ENCODE data around the gene TEX29. TPM values are rescaled to one million over a fixed set of nuclear protein-coding genes. Genes with fewer than 3 reads are reported as not detected.

The TEX29 gene
- total RNA-seq, 1 experiment from 2014 or later = 0.33 TPM

- no peak overlapping the region for H2BK5ac ChIP-seq (ENCODE audit: insufficient read length, low read length)
- no peak overlapping the region for H2BK20ac ChIP-seq (ENCODE audit: low read depth, low read length, poor library complexity, severe bottlenecking)
- no peaks in the 10 kb centered on the region for H3K79me1 ChIP-seq (ENCODE audit: insufficient read depth, low read depth, low read length, poor library complexity, severe bottlenecking)
- no peaks in the 10 kb centered on the region for H3K79me2 ChIP-seq (ENCODE audit: insufficient read depth, low read length)
- peaks cover 0 to 10% (median 3%) of the 10 kb centered on the region in 3 experiments; a peak in 4 of 7 replicates for H3K36me3 Mint-ChIP-seq (ENCODE audit: insufficient read depth in 1 of 3, low read depth in 3 of 3)
- H2AFZ ChIP-seq (ENCODE audit: low read length) = no peak overlapping the region
- no peak overlapping the region for H3K14ac ChIP-seq (ENCODE audit: insufficient read depth, low read length)
- H3K4me3 Mint-ChIP-seq = no peak overlapping the region
- H3K4ac ChIP-seq (ENCODE audit: low read depth, low read length) = no peak overlapping the region
- H3K27me3 Mint-ChIP-seq (ENCODE audit: low read depth) = no peaks in the 10 kb centered on the region
- H3K9ac ChIP-seq (ENCODE audit: extremely low read depth, insufficient read length, low read length) = no peak overlapping the region
- no peak overlapping the region for H2BK120ac ChIP-seq (ENCODE audit: low read depth, low read length, poor library complexity, severe bottlenecking)
- no peaks in the 10 kb centered on the region for H3K9me3 ChIP-seq (ENCODE audit: control insufficient read depth, low read depth, low read length)
- no peaks in the 10 kb centered on the region for H3K27me3 ChIP-seq (ENCODE audit: insufficient read depth, low read length)
- no peak overlapping the region for H3K4me2 ChIP-seq (ENCODE audit: insufficient read depth, insufficient read length, low read length)
- no CpG with 5 or more reads among the region's 5 CpGs for WGBS (ENCODE audit: extremely low coverage, insufficient read length, low lambda C conversion rate)
- no peak overlapping the region for H2BK15ac ChIP-seq (ENCODE audit: low read depth, low read length)
- H3K18ac ChIP-seq (ENCODE audit: insufficient read length, low read depth, low read length) = no peak overlapping the region
- TF ChIP-seq CTCF (conservative IDR thresholded peaks at IDR 0.05) = no peak
- H3K9me3 Mint-ChIP-seq = peaks cover 11 to 14% of the 10 kb centered on the region in 2 experiments; a peak in 4 of 5 replicates
- H3K27ac ChIP-seq (ENCODE audit: insufficient read length, low read depth, low read length) = no peak overlapping the region
- H3K27ac Mint-ChIP-seq = peak overlapping the region in 1 of 3 experiments; percentile 70; a peak in 1 of 7 replicates
- H4K91ac ChIP-seq (ENCODE audit: insufficient read length, low read depth, low read length) = no peak overlapping the region
- H3K56ac ChIP-seq (ENCODE audit: insufficient read length, low read depth, low read length) = no peak overlapping the region
- no peaks in the 10 kb centered on the region for H3K23me2 ChIP-seq (ENCODE audit: insufficient read length, low read depth, low read length, poor library complexity, severe bottlenecking)
- H2BK12ac ChIP-seq (ENCODE audit: insufficient read length, low read depth, low read length) = no peak overlapping the region
- no peaks in the 10 kb centered on the region; the same call in 1 of the 2 replicates for H3K4me1 ChIP-seq (ENCODE audit: insufficient read depth, low read length)
- no peak overlapping the region for H4K8ac ChIP-seq (replicated peaks; ENCODE audit: insufficient read length, low read depth, low read length)
- no peaks in the 10 kb centered on the region for H4K20me1 ChIP-seq (ENCODE audit: control insufficient read depth, insufficient read depth, insufficient read length)
- H3K23ac ChIP-seq (ENCODE audit: insufficient read length, low read depth, low read length) = no peak overlapping the region
- peak; percentile 4 for DNase-seq
- H2AK5ac ChIP-seq (ENCODE audit: insufficient read length, low read length) = no peak overlapping the region
- no peak overlapping the region for H3T11ph ChIP-seq (ENCODE audit: low read length)
- H3K4me1 Mint-ChIP-seq = peaks cover 0 to 4% of the 10 kb centered on the region in 2 experiments; a peak in 1 of 4 replicates
- H4K5ac ChIP-seq (ENCODE audit: insufficient read length, low read depth, low read length) = no peak overlapping the region
Observed at GRCh38 chr13:111380431-111380830, 60.0 kb downstream of the TEX29 start.
